Ascending aorta (tissue), 2 donors: ENCODE results near the gene NRXN3. TPM values are rescaled to one million over a fixed set of nuclear protein-coding genes. Genes with fewer than 3 reads are reported as not detected.

Experiments
- DNase-seq, 2 donors: peaks; one replicate each; pipeline ENCODE4 v3.0.0-alpha.2; 2019; ENCODE audit warnings: low spot score in 2 of 2
- H3K27ac ChIP-seq, 2 donors: fragments of 200-600 bp; sonication (generic); one replicate each; pipeline ENCODE4 v1.5.1; 2016 to 2017; ENCODE audit warnings: mild to moderate bottlenecking in 1 of 2
- H3K27me3 ChIP-seq: fragments of 200-600 bp; sonication (generic); one replicate; pipeline ENCODE4 v1.5.1; 2017
- H3K36me3 ChIP-seq, 2 donors: fragments of 200-600 bp; sonication (generic); one replicate each; pipeline ENCODE4 v1.5.1; 2016
- H3K4me1 ChIP-seq, 2 donors: fragments of 200-600 bp; sonication (generic); one replicate each; pipeline ENCODE4 v1.5.1; 2016 to 2017; ENCODE audit warnings: mild to moderate bottlenecking in 1 of 2
- H3K4me3 ChIP-seq, 2 donors: fragments of 200-600 bp; sonication (generic); one replicate each; pipeline ENCODE4 v1.5.1; 2016 to 2017; ENCODE audit warnings: mild to moderate bottlenecking in 1 of 2
- H3K9me3 ChIP-seq, 2 donors: fragments of 200-600 bp; sonication (generic); one replicate each; pipeline ENCODE4 v1.5.1; 2016
- CTCF ChIP-seq, 3 experiments: fragments of 200-600 bp in 2 of 3; fragments of 450-650 bp in 1 of 3; sonication (generic) in 2 of 3; IDR thresholded peaks; one replicate each; pipeline ENCODE4 v1.5.1; 2016 to 2019; ENCODE audit warnings: antibody characterized with exemption in 3 of 3, mild to moderate bottlenecking in 1 of 3, moderate library complexity in 1 of 3
- intact Hi-C: fragments of 100-400 bp; cut with DNase I; formaldehyde crosslinking; loops from one replicate; pipeline ENCODE4 v1.15.1; 2023
- total RNA-seq: library from RNA; depleted of rRNA; stranded (reverse); fragments of >200 nt; gene quantifications from one replicate; pipeline ENCODE4 v1.1.0, GENCODE V29; 2016

The NRXN3 gene
- total RNA-seq, 1 donor from 2014 or later = 21.0 TPM

GRCh38 chr14:78228702-78229327, 58.6 kb downstream of the NRXN3 start:
- no peaks in the 10 kb centered on the region for H3K9me3 ChIP-seq
- H3K36me3 ChIP-seq = no peaks in the 10 kb centered on the region
- intact Hi-C loops = no loop called here
- no peaks in the 10 kb centered on the region for H3K27me3 ChIP-seq
- DNase-seq = no peak
- TF ChIP-seq CTCF (IDR thresholded peaks at IDR 0.05) = no peak
- no peak overlapping the region for H3K4me3 ChIP-seq
- no peaks in the 10 kb centered on the region for H3K4me1 ChIP-seq
- H3K27ac ChIP-seq = no peak overlapping the region

- DNase-seq = no peak
- Histone ChIP-seq H3K4me1 (no peaks in the 10 kb centered on the region), H3K36me3 (no peaks in the 10 kb centered on the region), H3K9me3 (no peaks in the 10 kb centered on the region), H3K4me3 (no peak overlapping the region), H3K27ac (no peak overlapping the region), H3K27me3 (no peaks in the 10 kb centered on the region)
- intact Hi-C loops = no loop called here
- TF ChIP-seq CTCF (IDR thresholded peaks at IDR 0.05) = no peak
Observed at GRCh38 chr14:78232231-78233000, 62.2 kb downstream of the NRXN3 start.

GRCh38 chr14:78238141-78238540, 68.0 kb downstream of the NRXN3 start:
- DNase-seq = no peak
- TF ChIP-seq CTCF (IDR thresholded peaks at IDR 0.05) = no peak
- no peak overlapping the region for H3K4me3 ChIP-seq

GRCh38 chr14:78240567-78240966, 70.4 kb downstream of the NRXN3 start:
- no peak for TF ChIP-seq CTCF (IDR thresholded peaks at IDR 0.05)
- H3K27me3 ChIP-seq = no peaks in the 10 kb centered on the region
- H3K4me3 ChIP-seq = no peak overlapping the region
- no peaks in the 10 kb centered on the region for H3K4me1 ChIP-seq
- intact Hi-C loops = no loop called here
- H3K9me3 ChIP-seq = no peaks in the 10 kb centered on the region
- H3K36me3 ChIP-seq = no peaks in the 10 kb centered on the region
- H3K27ac ChIP-seq = no peak overlapping the region
- no peak for DNase-seq

More at GRCh38 chr14:78238141-78238540, 68.0 kb downstream of the NRXN3 start:
- Histone ChIP-seq H3K4me1 (no peaks in the 10 kb centered on the region), H3K9me3 (no peaks in the 10 kb centered on the region), H3K27ac (no peak overlapping the region), H3K27me3 (no peaks in the 10 kb centered on the region), H3K36me3 (no peaks in the 10 kb centered on the region)
- intact Hi-C loops = no loop called here

- no peak overlapping the region for H3K27ac ChIP-seq
- no peaks in the 10 kb centered on the region for H3K36me3 ChIP-seq
- TF ChIP-seq CTCF (IDR thresholded peaks at IDR 0.05) = no peak
- no peaks in the 10 kb centered on the region for H3K9me3 ChIP-seq
- intact Hi-C loops = no loop called here
- no peak for DNase-seq
- no peaks in the 10 kb centered on the region for H3K4me1 ChIP-seq
- no peak overlapping the region for H3K4me3 ChIP-seq
- no peaks in the 10 kb centered on the region for H3K27me3 ChIP-seq
Observed at GRCh38 chr14:78242086-78242485, 71.9 kb downstream of the NRXN3 start.
